Central memory CD4-positive, alpha-beta T cell (primary cell): ENCODE measurements around the gene UNC45A.
A peak's percentile ranks its signal among the peaks of the same experiment; 100 is the strongest.
"Not testable (repeated sequence)": the region's sequence is repeated elsewhere in the genome, so short reads cannot be mapped to it uniquely, and the experiment has no call there.

ENCODE experiments used
- DNase-seq: peaks from one replicate; pipeline ENCODE4 v3.0.0; 2022
- total RNA-seq, 3 experiments: gene quantifications; one replicate each; lab custom pipeline; 2026; lab: John Stamatoyannopoulos, UW

Gene UNC45A
- total RNA-seq, result 46.7 to 81.7 (median 78.5) reads per million in 3 experiments

- peak; percentile 94 for DNase-seq
Observed at GRCh38 chr15:90934949-90935751, at the start of gene UNC45A. TSS of gene UNC45A (plus strand) at chr15:90935285. CDS start at chr15:90935325, 40 bp downstream.

GRCh38 chr15:90885432-90886290 lies 49.4 kb upstream of the UNC45A start:
- DNase-seq, result peak; percentile 62

GRCh38 chr15:90886291-90886614 lies 48.8 kb upstream of the UNC45A start:
- no peak for DNase-seq

- no peak for DNase-seq
Observed at GRCh38 chr15:90887037-90887481, 48.0 kb upstream of the UNC45A start.

GRCh38 chr15:90889313-90889730 lies 45.8 kb upstream of the UNC45A start:
- no peak for DNase-seq

GRCh38 chr15:90889736-90890456 lies 45.2 kb upstream of the UNC45A start:
- no peak for DNase-seq

GRCh38 chr15:90890839-90891238 lies 44.2 kb upstream of the UNC45A start:
- no peak for DNase-seq

- no peak for DNase-seq
Observed at GRCh38 chr15:90891346-90891949, 43.6 kb upstream of the UNC45A start.

GRCh38 chr15:90892023-90892422 lies 43.1 kb upstream of the UNC45A start:
- DNase-seq, result no peak

- no peak for DNase-seq
Observed at GRCh38 chr15:90892498-90893174, 42.4 kb upstream of the UNC45A start.

GRCh38 chr15:90893175-90894090 lies 41.7 kb upstream of the UNC45A start:
- DNase-seq, result no peak

- DNase-seq, result no peak
Observed at GRCh38 chr15:90895571-90896117, 39.4 kb upstream of the UNC45A start.

GRCh38 chr15:90897131-90897655 lies 37.9 kb upstream of the UNC45A start:
- not testable (repeated sequence) for DNase-seq

- no peak for DNase-seq
Observed at GRCh38 chr15:90901175-90902039, 33.7 kb upstream of the UNC45A start.

- peak; percentile 71 for DNase-seq
Observed at GRCh38 chr15:90902040-90902839, 32.8 kb upstream of the UNC45A start.

GRCh38 chr15:90902840-90903732 lies 32.0 kb upstream of the UNC45A start, which contains the start of gene MAN2A2:
TSS of gene MAN2A2 (plus strand) at chr15:90903302. CDS start at chr15:90904208, 906 bp downstream.
- peak; percentile 68 for DNase-seq
